NCI-H2196 (cell line): Measurements from ENCODE around the gene SIGMAR1.

Experiments
- DNase-seq: peaks from one replicate; lab custom pipeline; 2025; ENCODE audit not compliant: unreplicated experiment; lab: John Stamatoyannopoulos, UW

The SIGMAR1 gene

DNA sequence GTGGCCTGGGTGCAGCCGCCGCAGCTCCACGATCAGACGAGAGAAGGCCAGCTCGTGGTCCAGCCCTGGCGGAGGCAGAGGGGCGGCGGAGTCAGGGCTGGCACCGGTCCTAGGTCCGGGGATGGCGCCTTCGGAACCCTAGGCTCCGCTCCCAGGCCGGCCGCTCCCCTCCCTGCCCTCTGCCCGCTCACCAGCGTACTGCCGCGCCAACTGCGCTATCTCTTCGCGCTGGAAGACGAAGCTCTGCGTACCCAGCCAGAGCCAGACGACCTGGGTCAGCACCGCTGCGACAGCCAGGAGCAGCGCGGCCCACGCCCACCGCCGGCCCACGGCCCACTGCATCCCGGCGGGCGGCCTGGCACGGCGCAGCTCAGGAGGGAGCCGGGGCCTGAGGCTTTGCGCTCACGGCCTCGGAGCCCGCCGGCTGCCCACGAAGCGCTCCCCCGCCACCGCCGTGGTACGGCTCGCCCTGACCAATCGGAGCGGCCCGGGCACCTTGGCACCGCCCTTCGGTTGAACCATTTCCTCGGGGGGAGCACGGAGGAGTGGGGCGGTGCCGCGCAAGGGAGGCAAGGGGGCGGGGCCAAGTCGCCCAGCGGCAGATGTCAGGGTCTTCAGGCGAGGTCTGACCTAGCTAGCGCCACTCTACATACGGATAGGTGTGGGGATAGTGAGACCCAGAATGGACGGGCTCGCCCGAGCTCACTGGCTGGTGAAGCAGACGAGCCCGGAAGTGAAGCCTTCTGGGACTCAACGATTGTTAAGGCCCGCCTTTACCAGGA is at the start of gene SIGMAR1:
Gene SIGMAR1, minus strand, starts transcription at position 432 of the 782 bp plus-strand sequence. Its CDS starts 90 bp downstream, at position 342.
- peak; percentile 92 for DNase-seq

DNA sequence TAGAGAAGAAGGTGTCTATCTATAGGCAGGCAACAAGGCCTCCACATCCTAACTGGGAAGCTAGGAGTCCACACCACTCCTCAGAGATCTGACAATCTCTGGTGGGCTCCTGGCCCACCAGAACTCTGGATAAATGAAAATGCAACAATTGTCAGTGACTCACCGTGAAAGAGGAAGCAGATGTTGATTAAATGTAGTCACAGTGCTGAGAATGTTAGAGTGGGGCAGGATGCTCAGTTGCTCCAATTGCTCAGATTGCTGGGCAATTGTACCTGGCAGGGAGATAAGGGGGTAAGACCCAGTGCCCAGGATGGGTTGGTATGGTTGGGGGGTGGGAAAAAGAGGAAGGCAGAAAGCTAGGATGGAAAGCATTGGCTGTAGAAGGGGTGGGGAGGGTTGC is 49.1 kb upstream of the SIGMAR1 start:
- no peak for DNase-seq

DNA sequence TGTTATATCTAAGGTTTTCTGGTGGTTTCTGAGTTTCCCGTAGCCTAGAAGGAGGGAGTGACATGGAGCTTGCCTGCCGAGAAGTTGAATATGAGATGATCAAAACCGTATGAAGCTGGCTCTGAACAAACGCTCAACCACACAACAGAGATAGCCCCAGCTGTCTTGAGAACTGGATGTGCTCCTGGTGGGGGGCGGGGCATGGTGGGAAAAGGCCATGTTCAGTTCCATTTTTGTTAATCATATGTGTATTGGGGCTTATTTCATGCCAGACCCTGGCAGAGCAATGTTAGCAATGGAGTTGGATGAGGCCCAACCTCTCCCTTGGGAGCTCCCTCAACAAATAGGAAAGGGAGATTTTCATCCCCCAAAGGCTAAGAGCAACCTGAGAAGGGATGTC is 48.6 kb upstream of the SIGMAR1 start:
- no peak for DNase-seq

DNA sequence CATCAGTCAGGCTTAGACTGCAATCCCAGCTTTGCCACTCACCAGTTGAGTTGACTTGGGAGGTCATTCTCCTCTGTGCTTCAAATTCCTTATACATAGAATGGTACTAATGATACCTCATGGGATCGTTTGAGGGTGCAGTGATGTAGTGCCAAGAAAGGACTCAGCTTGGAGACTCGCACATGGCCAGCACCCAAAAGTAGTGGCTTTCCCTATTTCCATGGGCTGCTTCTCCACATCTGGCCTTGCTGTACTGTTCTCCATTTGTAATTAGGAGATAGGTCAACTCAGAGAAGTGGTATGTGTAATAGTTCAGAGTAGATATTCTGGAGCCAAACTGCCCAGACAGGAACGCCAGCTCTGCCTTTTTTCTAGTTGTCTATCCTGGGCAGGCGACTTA is 48.0 kb upstream of the SIGMAR1 start:
- DNase-seq = no peak

DNA sequence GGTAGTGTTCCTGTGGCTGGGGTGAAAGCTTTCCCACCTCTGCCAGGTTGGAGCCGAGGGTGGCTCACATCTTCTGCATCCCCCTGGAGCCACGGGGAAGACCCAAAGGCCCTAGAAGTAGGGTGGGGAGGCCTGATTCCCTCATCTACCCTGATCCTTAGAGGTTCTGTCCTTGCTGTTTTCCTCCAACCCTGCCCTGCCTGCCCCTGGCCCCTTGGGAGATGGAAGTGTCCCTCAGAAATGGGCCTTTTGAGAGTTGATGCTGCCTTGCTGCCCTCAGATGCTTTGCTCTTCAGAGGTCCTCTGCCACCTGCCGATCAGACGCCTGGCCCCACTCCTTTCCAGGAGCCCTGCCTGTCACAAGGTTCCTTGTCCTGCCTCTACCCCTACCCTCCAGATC is 47.2 kb upstream of the SIGMAR1 start:
- DNase-seq = no peak

DNA sequence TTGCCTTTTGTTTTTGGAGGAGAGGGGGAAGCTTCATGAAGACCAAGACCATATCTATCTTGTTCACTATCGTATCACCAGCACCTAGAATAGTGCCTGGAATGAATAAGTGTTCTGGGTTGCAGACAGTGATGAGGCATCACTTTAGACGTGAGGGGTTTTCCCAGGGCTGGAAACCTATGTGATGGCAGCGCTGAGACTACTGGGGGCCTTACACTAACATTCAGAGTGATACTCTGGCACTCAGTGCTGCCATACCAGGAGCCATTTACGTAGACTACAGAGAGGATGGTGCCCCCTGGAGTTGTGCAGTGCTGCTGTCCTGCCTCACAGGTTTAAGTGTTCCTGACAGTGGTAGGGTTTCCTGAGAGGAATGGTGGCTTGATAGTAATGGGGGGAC is 46.6 kb upstream of the SIGMAR1 start:
- no peak for DNase-seq

DNA sequence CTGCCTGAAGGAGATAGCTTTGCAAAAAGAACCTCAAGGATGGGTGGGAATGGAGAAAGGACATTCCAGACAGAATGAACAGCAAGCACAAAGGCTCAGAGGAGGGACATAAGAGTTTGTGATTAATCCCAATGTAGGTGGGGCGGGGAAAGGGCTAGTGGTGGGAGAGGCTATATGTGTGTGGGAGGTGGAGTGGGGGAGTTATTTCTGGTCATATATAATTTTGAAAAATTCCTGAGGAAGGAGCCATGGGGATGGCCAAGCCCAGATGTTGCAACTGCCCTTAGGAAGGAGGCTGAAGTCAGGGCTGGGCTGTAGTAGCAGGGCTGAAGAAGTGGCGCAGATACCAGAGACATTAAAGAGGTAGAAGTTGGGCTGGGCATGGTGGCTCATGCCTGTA is 38.3 kb upstream of the SIGMAR1 start:
- no peak for DNase-seq

DNA sequence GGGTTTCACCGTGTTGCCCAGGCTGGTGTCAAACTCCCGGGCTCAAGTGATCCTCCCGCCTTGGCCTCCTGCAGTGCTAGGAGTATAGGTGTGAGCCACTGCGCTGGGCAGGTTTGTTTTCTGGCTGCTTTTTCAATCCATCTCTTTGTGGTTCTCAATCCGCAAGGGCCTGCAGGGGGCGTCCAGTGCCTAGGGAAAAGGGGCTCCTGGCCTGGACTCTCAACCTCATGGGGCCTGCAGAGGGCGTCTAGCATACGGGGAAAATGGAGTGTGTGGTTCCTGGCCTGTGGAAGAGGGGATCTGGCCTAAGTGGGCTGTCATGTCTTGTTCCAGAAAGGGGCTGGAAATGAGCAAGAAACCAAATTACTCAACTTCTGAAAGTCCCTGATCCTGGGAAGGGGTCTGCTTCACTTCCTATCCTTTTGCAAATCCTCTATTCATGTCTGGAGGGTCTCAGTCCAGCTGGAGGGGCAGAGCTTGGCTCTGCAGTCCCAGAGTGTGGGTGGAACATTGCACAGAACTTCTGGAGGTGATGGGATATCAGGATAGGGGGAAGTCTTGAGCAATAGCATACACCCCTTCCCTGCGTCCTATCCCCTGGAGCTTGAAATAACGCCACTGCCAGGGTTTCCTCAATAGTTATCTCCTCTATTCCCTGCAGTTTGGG is 37.6 kb upstream of the SIGMAR1 start:
- DNase-seq = peak; percentile 62

DNA sequence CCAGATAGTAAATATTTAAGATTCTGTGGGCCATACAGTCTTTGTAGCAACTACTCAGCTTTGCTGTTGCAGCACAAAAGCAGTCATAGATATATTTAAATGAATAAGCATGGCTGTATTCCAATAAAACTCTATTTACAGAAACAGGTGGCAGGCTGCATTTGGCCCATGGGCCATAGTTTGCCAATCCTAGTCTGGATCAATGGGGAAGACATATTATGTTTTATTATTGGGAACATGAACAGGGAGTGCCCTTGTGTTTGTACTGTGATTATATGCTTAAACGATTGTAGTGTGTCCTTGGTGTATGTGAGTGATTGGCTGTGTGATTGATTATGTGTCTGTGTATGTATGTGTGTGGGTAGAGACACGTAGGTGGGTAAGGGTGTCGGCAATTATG is 36.9 kb upstream of the SIGMAR1 start:
- no peak for DNase-seq

DNA sequence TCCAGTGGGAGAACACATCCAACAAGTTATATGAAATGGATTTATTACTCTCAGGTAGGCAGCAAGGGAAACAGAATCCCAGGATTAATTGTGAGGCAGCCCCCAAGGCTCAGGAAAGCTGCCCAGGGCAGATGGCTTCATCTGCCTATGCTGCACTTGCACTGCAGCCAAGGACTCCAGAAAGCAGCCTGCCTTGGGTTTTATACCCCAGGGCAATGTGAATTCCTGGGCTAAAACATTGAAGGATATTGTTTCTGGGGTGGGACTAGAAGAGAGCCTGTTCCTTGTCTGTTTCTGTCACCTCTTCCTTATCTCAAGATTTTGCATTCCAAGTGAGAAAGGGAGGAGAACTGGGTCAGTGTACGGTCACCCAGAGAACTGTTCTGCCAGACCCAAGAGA is 33.7 kb upstream of the SIGMAR1 start:
- no peak for DNase-seq

DNA sequence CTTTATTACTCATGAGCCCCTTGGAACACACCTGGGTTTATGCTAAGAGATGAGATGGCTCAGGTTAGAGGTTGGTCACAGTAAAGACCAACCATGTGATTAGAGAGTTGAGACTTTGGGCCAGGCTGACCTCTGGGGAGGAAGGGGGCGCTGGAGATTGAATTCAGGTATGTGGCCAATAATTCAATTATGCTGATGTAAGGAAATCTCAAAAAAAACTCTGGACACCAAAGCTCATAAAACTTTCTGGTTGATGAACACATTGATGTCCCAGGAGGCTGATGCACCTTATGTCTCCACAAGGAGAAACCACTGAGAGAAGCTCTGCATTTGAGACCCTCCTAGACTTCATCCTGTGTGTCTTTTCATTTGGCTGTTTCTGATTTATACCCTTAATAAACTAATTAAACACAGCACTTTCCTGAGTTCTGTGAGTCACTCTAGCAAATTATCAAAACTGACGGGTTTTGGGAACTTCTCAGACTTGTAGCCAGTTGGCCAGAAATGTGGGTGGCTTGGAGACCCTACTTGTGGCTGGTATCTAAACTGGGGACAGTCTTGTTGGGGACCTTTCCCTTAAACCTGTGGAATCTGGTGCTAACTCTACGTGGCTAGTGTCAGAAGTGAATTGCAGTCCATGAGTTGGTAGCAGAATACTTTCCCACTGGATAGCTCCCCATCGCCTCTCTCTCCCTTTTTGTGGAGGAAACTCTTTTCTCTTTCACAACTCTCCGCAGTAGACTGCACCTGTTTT is 32.4 kb upstream of the SIGMAR1 start:
- DNase-seq = no peak

DNA sequence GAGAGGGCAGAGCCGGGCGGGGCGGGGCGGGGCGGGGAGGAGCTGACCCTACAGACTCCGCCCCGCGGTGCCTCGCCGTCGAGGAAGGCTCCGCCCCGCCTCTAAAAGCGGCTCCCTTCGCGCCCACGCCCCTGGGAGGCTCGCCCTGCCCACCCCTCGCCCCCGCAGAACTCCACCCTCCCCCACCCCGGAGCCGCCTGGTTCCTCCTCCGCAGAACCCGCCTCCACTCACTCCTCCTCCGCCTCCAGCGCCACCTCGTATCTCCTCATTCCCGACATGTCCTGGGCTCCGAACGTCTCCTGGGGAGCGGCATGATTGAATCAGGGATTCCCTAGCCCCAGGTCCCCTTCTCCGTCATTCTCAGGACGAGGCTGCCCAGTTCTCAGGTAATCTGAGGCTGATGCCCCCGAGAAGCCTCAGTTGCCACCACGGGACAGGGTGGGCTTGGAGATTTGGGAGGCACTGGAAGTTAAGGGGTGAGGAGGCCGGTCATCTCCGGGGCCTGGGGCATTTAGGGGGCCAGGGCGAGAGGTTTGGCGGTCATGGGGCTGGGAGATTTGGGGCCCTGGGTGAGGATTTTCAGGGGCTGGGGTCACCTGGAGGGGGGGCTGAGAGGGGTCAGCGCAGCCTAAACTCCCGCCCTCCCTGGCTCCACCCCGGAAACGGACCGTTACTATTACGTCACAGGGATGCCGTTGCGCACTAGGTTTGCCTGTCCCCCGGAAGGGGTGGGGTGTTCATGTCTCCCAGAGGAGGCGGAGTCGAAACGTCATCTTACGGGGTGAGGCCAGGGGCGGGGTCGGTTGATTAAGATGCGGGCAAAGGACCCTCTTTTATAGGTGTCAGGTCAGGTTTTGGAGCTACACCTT is 28.0 kb upstream of the SIGMAR1 start:
- peak; percentile 98 for DNase-seq

DNA sequence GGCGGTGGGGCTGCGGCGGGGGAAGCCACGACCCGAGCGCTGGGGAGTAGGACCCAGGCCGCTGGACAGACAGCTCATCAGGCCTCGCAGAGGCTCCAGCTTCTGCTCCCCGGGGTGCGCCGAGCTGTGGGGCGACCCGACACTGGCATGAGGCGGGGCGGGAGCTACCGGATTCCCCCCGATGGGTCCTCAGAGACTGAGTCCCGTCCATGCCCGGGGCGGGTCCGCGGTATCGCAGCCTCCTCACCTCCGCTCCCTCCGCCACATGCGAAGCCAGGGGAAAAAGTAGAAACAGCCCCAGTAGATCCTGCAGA is 27.4 kb upstream of the SIGMAR1 start:
- no peak for DNase-seq

DNA sequence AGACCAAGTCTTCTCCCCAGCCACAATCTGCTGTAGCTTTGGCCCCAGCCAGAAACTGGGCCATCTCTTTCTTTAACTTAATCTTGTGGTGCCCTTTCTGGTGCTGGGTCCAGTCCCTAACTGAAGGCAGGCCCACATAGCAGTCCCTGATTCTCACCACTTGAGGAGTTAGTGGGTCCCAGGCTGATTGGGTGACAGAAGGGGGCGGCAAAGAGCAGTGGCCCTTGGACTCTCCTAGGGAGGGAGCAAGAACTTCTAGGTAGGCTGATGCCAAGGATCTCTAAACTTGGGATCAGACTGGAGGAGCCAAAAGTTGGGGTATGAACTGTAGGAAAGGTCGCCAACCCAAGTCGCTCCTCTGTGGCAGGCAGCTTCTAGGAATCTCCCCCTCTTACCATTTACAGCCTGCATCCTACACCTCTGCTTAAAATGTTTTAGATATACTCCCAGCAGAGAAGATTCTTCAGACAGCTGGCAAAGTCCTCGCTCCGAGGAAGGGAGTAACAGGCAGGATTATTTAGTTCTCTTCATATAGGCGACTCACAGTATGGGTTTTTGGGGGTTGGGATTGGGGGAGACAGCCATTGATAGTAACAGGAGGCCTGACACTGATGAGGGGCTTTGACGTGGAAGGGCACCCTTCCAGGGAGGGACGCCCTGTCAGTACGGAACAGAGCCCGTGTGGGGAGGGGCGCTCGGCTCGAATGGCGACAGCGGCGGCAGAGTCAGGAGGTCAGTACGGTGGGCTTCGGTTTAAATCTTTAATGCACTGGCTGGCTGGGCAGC is 26.9 kb upstream of the SIGMAR1 start:
- DNase-seq = peak; percentile 36

DNA sequence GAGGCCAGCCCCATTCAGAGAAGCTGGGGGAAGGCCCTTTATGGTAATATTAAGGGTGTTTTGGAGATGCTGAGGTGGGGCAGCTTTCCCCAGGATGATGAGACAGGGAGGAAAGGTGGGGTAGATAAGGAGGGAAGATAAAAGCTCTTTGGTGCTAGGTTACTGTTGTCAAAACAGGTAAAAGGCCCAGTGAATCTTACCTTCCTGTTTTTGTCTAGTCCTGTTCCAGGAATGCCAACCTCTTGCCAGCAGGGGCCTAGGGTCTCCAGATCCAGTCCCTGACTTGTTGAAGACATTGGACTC is 25.7 kb upstream of the SIGMAR1 start:
- no peak for DNase-seq

DNA sequence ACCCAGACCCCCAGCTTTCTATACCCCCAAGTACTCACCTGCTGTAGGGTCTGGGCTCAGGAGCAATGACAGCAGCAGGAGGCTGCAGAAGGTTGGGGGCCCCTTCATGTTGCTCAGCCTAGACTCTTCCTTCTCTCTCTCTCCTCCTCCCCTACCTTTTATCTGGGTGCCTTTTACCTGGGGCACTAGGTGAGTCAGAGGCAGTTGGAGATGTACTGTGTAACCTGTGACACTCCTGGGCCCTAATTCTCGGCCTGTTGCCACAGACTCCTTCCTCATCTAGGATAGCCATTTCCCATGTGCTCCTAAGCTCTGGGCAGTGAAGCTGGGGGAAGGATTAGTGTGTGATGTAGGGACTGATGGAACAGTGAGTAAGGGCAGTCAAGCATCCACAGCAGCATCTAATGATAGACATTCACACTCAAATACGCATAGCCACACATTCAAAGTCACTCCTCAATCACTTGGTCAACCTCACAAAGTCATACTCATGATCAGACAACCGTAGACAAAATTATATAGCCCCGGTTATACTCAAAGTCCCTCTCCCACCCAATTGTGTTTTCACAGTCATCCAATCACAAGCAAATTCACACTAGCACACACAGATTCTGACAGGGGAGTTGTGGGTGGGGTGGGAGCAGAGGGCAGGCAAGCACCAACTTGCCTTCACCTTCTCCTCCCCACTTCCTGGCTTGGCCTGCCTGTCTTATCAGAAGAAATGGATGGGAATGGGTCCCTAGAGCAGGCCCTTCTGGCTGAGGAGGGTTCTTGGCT is 25.1 kb upstream of the SIGMAR1 start, which contains the start of gene CCL27:
Gene CCL27, minus strand, starts transcription at position 132 of the 777 bp plus-strand sequence. Its CDS starts 24 bp downstream, at position 108.
- no peak for DNase-seq

DNA sequence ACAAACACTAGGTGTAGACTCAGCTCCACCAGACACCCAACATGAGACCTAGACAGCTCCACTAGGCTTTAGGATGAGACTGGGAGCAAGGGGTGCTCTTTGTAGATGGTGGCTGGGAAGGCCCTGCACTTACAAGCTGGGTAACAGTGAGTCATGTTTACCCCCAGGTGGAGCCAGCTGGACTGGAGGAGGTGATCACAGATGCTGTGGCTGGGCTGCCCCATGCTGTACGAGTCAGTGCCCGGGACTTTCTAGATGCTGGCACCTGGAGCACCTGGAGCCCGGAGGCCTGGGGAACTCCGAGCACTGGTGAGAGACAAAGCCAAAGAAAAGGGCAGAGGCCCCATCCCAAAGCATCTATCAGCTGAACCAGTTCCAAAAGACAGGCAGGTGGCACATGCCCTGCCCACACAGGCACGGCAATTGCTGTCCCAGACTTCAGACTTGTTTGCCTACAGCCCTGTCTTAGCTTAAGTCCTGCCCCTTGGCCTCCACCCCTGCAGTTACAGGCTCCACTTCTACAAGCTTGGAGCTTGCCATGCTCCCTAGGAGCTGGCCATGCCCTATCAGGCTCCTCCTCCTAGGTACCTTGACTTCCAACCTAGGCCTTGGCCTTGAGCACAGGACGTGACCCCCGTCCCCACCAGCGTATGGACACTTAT is 22.1 kb upstream of the SIGMAR1 start:
- peak; percentile 81 for DNase-seq

DNA sequence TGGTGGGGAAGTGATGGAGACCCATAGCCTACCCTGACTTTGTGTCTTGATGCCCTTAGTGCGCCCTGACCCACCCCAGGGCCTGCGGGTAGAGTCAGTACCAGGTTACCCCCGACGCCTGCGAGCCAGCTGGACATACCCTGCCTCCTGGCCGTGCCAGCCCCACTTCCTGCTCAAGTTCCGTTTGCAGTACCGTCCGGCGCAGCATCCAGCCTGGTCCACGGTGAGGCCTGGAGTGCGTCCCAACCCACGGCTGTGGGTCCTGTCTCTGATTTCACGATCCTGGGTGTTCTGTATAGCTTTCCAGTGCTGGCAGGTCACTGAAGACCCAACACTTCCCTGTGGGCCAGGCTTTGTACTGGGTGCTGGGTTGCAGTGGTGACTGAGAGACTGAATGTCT is 20.9 kb upstream of the SIGMAR1 start:
- DNase-seq = no peak

DNA sequence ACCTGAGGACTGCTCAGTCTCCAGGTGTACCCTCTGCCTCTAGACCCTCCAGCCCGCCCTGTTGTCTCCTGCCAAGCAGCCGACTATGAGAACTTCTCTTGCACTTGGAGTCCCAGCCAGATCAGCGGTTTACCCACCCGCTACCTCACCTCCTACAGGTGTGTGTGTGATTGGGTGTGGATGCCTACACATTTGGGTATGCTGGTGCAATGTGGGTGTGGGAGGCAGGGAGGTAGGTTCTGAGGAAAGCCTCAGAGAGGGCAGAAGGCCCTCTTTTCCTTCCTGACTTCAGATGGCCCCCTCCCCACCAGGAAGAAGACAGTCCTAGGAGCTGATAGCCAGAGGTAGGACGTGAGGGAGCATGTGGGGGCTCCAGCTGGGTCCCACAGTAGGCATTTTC is 19.4 kb upstream of the SIGMAR1 start:
- DNase-seq = no peak
